ENCODE data around the gene YTHDF1.

The YTHDF1 gene

GRCh38 chr20:63238514-63239125 is 22.7 kb upstream of the YTHDF1 start:
- TF ChIP-seq CTCF (IDR thresholded peaks at IDR 0.05; ENCODE audit: low read depth, low read length) (peak; percentile 21), EZH2phosphoT487 (IDR thresholded peaks at IDR 0.05; ENCODE audit: low read depth) (no peak)
- H2AFZ ChIP-seq (ENCODE audit: low read depth, low read length): no peak overlapping the region
- H3K9me3 ChIP-seq (ENCODE audit: insufficient read depth, low read length): no peaks in the 10 kb centered on the region
- H3K36me3 ChIP-seq (replicated peaks; ENCODE audit: low read depth, low read length): no peaks in the 10 kb centered on the region
- H4K20me1 ChIP-seq (ENCODE audit: insufficient read depth, low read length): no peaks in the 10 kb centered on the region
- no peak overlapping the region for H3K4me3 ChIP-seq (ENCODE audit: low read length)
- no peaks in the 10 kb centered on the region for H3K79me2 ChIP-seq (ENCODE audit: low read length)
- no peak overlapping the region for H3K4me2 ChIP-seq (ENCODE audit: low read length)
- H3K9ac ChIP-seq (ENCODE audit: low read length): no peak overlapping the region
- H3K4me1 ChIP-seq (ENCODE audit: low read length): peaks cover 3% of the 10 kb centered on the region; the same call in 1 of the 2 replicates
- H3K27me3 ChIP-seq (ENCODE audit: low read depth, low read length): 0 out of 2 replicates have a peak, but pooled peaks cover 2% of the 10 kb centered on the region
- no peak overlapping the region for H3K27ac ChIP-seq (ENCODE audit: low read length)

DNA sequence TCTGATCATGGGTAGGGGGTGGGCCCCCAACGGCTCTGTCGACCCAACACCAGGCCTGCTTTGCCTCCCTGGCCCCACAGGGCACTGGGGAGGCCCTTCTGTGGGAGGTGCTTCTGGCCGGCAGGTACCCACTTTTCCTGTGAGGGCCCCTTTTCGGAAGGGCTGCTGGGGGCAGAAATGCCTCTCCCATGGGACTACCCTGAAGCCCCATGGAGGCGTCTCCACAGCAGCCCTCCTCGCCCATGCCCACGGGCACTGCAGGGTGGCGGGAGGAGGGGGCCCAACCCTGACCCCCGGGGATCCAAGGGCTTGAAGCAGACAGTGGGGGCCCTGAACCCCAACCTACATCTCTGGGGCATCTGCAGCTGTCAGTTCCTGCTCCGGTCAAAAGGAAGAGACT is 22.1 kb upstream of the YTHDF1 start:
- Histone ChIP-seq H3K4me1 (ENCODE audit: low read length) (peaks cover 3% of the 10 kb centered on the region; the same call in 1 of the 2 replicates), H3K27me3 (ENCODE audit: low read depth, low read length) (peaks cover 3% of the 10 kb centered on the region; the same call in 1 of the 2 replicates), H3K9me3 (ENCODE audit: insufficient read depth, low read length) (no peaks in the 10 kb centered on the region), H3K4me3 (ENCODE audit: low read length) (no peak overlapping the region), H3K79me2 (ENCODE audit: low read length) (no peaks in the 10 kb centered on the region), H3K9ac (ENCODE audit: low read length) (no peak overlapping the region), H3K4me2 (ENCODE audit: low read length) (no peak overlapping the region), H3K27ac (ENCODE audit: low read length) (no peak overlapping the region), H3K36me3 (replicated peaks; ENCODE audit: low read depth, low read length) (no peaks in the 10 kb centered on the region), H2AFZ (ENCODE audit: low read depth, low read length) (no peak overlapping the region), H4K20me1 (ENCODE audit: insufficient read depth, low read length) (no peaks in the 10 kb centered on the region)
- no peak for TF ChIP-seq EZH2phosphoT487 (IDR thresholded peaks at IDR 0.05; ENCODE audit: low read depth)

DNA sequence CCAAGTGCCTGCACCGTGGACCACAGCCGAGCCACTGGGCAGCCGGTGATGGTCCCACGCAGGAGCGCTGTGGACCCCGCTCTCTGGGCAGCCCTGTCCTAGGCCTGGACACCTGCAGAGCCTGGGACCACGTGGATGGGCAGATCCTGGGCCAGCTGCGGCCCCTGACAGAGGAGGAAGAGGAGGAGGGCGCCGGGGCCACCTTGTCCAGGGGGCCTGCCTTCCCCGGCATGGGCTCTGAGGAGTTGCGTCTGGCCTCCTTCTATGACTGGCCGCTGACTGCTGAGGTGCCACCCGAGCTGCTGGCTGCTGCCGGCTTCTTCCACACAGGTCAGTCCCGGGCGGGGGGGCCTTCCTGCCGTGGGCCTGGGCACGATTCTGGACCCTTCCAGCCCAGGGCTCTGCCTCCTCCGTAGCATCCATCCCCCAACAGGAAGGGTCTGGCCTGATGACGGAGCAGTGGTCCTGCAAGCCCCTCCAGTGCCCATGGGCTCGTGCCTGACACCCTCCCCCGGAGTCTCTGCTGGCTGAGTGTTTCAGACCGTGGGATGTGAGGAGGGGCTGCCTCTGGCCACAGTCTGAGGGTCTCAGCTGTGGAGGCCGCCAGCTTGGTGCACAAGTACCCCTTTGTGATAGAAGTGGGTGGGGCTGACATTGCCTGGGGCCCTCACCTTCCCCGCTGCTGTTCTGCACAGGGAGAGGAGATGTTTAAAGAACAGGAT is 20.3 kb upstream of the YTHDF1 start:
- no peaks in the 10 kb centered on the region for H3K36me3 ChIP-seq (replicated peaks; ENCODE audit: low read depth, low read length)

GRCh38 chr20:63235399-63235983 is 19.6 kb upstream of the YTHDF1 start, which contains the start of gene BIRC7:
Gene BIRC7 (plus strand): TSS chr20:63235905. CDS start chr20:63236097, 192 bp downstream.
- no peaks in the 10 kb centered on the region for H3K9me3 ChIP-seq (ENCODE audit: insufficient read depth, low read length)
- no peak within 1 kb of the TSS for H3K27ac ChIP-seq (ENCODE audit: low read length)
- peaks cover 24% of the 10 kb centered on the region for H3K27me3 ChIP-seq (ENCODE audit: low read depth, low read length)
- peak within 1 kb of the TSS; percentile 17; the same call in 1 of the 2 replicates for H3K4me2 ChIP-seq (ENCODE audit: low read length)
- H3K36me3 ChIP-seq (replicated peaks; ENCODE audit: low read depth, low read length): no peaks in the 10 kb centered on the region
- H4K20me1 ChIP-seq (ENCODE audit: insufficient read depth, low read length): no peaks in the 10 kb centered on the region
- H3K4me1 ChIP-seq (ENCODE audit: low read length): peaks cover 3% of the 10 kb centered on the region; the same call in 1 of the 2 replicates
- TF ChIP-seq EZH2phosphoT487 (IDR thresholded peaks at IDR 0.05; ENCODE audit: low read depth) (no peak), CTCF (IDR thresholded peaks at IDR 0.05; ENCODE audit: low read depth, low read length) (no peak)
- H3K4me3 ChIP-seq (ENCODE audit: low read length): no peak within 1 kb of the TSS
- H3K79me2 ChIP-seq (ENCODE audit: low read length): no peaks in the 10 kb centered on the region
- no peak within 1 kb of the TSS for H3K9ac ChIP-seq (ENCODE audit: low read length)
- no peak within 1 kb of the TSS for H2AFZ ChIP-seq (ENCODE audit: low read depth, low read length)

More for the DNA sequence above, 20.3 kb upstream of the YTHDF1 start:
- Histone ChIP-seq H3K9me3 (ENCODE audit: insufficient read depth, low read length) (no peaks in the 10 kb centered on the region), H2AFZ (ENCODE audit: low read depth, low read length) (no peak overlapping the region), H3K27ac (ENCODE audit: low read length) (no peak overlapping the region), H3K27me3 (ENCODE audit: low read depth, low read length) (peaks cover 20% of the 10 kb centered on the region), H4K20me1 (ENCODE audit: insufficient read depth, low read length) (no peaks in the 10 kb centered on the region), H3K4me1 (ENCODE audit: low read length) (peaks cover 3% of the 10 kb centered on the region; the same call in 1 of the 2 replicates), H3K4me3 (ENCODE audit: low read length) (no peak overlapping the region), H3K79me2 (ENCODE audit: low read length) (no peaks in the 10 kb centered on the region), H3K9ac (ENCODE audit: low read length) (no peak overlapping the region), H3K4me2 (ENCODE audit: low read length) (no peak overlapping the region)
- TF ChIP-seq EZH2phosphoT487 (IDR thresholded peaks at IDR 0.05; ENCODE audit: low read depth) (no peak), CTCF (IDR thresholded peaks at IDR 0.05; ENCODE audit: low read depth, low read length) (no peak)

Measured in OCI-LY3 (cell line).